ENCODE data around the gene TSFM. TPM values are rescaled to one million over a fixed set of nuclear protein-coding genes. Genes with fewer than 3 reads are reported as not detected.

Gene TSFM
- total and polyA plus RNA-seq, 9 of the 15 experiments (the other 6 are each of a cell fraction or from before 2014, with no cell fraction given) = 44.6 to 198 (median 60.2) TPM

DNA sequence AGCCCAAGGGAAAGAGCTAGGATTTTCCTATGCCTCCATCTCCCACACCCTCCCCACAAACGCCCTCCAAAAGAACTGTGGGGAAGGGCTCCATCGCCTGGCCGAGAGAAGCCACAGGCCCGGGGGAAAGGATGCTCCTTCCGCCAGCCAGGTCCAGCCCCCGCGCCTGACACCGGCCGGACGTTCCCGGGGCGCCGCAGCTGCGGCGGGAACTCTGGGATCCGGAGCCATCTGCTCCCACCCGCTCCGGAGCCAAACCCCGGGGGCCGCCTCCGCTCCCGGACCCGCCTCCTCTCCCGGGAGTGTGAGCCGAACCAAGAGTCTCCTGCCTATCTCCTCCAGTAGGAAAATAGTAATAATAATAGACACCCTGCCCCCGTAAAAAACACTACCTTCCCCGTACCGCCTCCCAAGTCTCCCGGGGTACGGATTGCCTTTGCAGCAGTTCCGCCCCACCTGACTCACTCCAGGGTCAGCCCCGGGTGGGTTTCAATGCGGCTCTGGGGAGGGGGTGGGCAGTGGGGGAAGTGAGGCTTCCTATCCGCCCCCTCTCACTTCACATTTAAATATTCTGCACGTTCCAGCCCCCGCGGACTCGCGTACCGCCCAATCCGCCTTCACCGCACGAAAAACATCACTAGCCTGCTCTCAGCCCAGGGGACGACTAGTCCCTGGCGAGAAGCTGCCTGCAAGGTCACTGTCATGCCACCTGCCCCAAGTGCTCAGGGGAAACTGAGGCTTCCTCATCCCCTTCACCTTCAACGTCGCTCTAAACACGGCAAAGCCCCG lies 46.4 kb upstream of the TSFM start (continued):
- TF ChIP-seq, protein P1, sequence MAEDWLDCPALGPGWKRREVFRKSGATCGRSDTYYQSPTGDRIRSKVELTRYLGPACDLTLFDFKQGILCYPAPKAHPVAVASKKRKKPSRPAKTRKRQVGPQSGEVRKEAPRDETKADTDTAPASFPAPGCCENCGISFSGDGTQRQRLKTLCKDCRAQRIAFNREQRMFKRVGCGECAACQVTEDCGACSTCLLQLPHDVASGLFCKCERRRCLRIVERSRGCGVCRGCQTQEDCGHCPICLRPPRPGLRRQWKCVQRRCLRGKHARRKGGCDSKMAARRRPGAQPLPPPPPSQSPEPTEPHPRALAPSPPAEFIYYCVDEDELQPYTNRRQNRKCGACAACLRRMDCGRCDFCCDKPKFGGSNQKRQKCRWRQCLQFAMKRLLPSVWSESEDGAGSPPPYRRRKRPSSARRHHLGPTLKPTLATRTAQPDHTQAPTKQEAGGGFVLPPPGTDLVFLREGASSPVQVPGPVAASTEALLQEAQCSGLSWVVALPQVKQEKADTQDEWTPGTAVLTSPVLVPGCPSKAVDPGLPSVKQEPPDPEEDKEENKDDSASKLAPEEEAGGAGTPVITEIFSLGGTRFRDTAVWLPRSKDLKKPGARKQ (CRISPR knock-in tag; IDR thresholded peaks at IDR 0.05) = no peak
- TF ChIP-seq COPS2 (conservative IDR thresholded peaks at IDR 0.05) = no peak
- TF ChIP-seq ERF (CRISPR knock-in tag; IDR thresholded peaks at IDR 0.05) = no peak
- no peak for TF ChIP-seq PPARD (CRISPR knock-in tag; IDR thresholded peaks at IDR 0.05)
- no peak for TF ChIP-seq ILK (tag; IDR thresholded peaks at IDR 0.05; ENCODE audit: borderline replicate concordance, low read depth)
- peak; percentile 63 for TF ChIP-seq SMC3 (conservative IDR thresholded peaks at IDR 0.05; ENCODE audit: insufficient read depth, low read depth, low read length)
- no peak for TF ChIP-seq C11orf30 (IDR thresholded peaks at IDR 0.05; ENCODE audit: low read depth)
- TF ChIP-seq MXI1 (IDR thresholded peaks at IDR 0.05; ENCODE audit: low read depth, low read length) = no peak
- TF ChIP-seq TCF3 (CRISPR knock-in tag; IDR thresholded peaks at IDR 0.05) = no peak
- TF ChIP-seq FOXA3 (CRISPR knock-in tag; conservative IDR thresholded peaks at IDR 0.05 in 1 of 2, IDR thresholded peaks at IDR 0.05 in 1 of 2) = 0 out of 4 replicates have a peak, but pooled peaks of 1 of the 2 experiments have one; percentile 41
- TF ChIP-seq ZNF707 (CRISPR knock-in tag; conservative IDR thresholded peaks at IDR 0.05) = no peak
- TF ChIP-seq, protein P2, sequence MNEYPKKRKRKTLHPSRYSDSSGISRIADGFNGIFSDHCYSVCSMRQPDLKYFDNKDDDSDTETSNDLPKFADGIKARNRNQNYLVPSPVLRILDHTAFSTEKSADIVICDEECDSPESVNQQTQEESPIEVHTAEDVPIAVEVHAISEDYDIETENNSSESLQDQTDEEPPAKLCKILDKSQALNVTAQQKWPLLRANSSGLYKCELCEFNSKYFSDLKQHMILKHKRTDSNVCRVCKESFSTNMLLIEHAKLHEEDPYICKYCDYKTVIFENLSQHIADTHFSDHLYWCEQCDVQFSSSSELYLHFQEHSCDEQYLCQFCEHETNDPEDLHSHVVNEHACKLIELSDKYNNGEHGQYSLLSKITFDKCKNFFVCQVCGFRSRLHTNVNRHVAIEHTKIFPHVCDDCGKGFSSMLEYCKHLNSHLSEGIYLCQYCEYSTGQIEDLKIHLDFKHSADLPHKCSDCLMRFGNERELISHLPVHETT (CRISPR knock-in tag; conservative IDR thresholded peaks at IDR 0.05 in 1 of 2, IDR thresholded peaks at IDR 0.05 in 1 of 2) = no peak
- no peak for TF ChIP-seq BRCA1 (IDR thresholded peaks at IDR 0.05)
- no peak for TF ChIP-seq BRCA1 (CRISPR knock-in tag; IDR thresholded peaks at IDR 0.05)
- TF ChIP-seq MCM3 (IDR thresholded peaks at IDR 0.05) = no peak
- TF ChIP-seq, protein P3, sequence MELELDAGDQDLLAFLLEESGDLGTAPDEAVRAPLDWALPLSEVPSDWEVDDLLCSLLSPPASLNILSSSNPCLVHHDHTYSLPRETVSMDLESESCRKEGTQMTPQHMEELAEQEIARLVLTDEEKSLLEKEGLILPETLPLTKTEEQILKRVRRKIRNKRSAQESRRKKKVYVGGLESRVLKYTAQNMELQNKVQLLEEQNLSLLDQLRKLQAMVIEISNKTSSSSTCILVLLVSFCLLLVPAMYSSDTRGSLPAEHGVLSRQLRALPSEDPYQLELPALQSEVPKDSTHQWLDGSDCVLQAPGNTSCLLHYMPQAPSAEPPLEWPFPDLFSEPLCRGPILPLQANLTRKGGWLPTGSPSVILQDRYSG (tag; conservative IDR thresholded peaks at IDR 0.05; ENCODE audit: low read depth) = no peak
- TF ChIP-seq FUS (optimal IDR thresholded peaks at IDR 0.05; ENCODE audit: low read depth, low read length) = no peak
- no peak for TF ChIP-seq ZNF3 (CRISPR knock-in tag; IDR thresholded peaks at IDR 0.05)
- no peak for TF ChIP-seq ZFP36 (IDR thresholded peaks at IDR 0.05; ENCODE audit: low read depth, low read length, partially characterized antibody)
- peak; percentile 30; the same call in 1 of the 2 replicates for TF ChIP-seq JUND (IDR thresholded peaks at IDR 0.05; ENCODE audit: borderline replicate concordance, low read depth, low read length)
- no peak for TF ChIP-seq JUND (tag; IDR thresholded peaks at IDR 0.05; ENCODE audit: borderline replicate concordance, low read depth, low read length)
- TF ChIP-seq, protein P4, sequence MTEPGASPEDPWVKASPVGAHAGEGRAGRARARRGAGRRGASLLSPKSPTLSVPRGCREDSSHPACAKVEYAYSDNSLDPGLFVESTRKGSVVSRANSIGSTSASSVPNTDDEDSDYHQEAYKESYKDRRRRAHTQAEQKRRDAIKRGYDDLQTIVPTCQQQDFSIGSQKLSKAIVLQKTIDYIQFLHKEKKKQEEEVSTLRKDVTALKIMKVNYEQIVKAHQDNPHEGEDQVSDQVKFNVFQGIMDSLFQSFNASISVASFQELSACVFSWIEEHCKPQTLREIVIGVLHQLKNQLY (CRISPR knock-in tag; conservative IDR thresholded peaks at IDR 0.05) = no peak
- TF ChIP-seq STAG1 (CRISPR knock-in tag; IDR thresholded peaks at IDR 0.05; ENCODE audit: borderline replicate concordance) = peak; percentile 71; the same call in 1 of the 2 replicates

All from K562 (cell line).